Right hindlimb (tissue), 1 donor: ENCODE results near the gene CT47A7.
"Not testable (repeated sequence)": the region's sequence is repeated elsewhere in the genome, so short reads cannot be mapped to it uniquely, and the experiment has no call there.

Source experiments
- DNase-seq: peaks from one replicate; pipeline ENCODE4 v3.0.0-alpha.2; 2018

CT47A7 gene

DNA sequence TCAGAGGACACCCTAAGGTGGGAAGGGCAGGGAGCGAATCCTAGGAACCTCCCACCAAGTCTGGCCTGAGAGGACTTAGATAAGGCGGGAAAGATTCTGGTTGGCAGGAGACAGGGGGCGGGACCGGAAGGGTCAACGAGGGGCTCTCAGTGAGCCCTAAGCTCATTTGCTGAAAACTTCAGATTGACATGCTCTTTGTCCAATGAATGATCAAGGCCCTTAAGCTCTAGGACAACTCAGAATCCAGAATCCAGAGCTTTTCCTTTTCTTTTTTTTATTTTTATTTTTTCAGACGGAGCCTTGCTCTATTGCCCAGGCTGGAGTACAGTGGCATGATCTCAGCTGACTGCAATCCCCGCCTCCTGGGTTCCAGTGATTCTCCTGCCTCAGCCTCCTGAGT, at the start of gene CT47A7:
TSS of gene CT47A7 (minus strand) at position 101 of the 400 bp plus-strand sequence. CDS start 255 bp downstream, outside the sequence.
- DNase-seq = not testable (repeated sequence)

- DNase-seq = no peak
These were observed 44.2 kb upstream of the CT47A7 start for GRCh38 chrX:121000589-121000988.

GRCh38 chrX:120999413-120999812, 43.0 kb upstream of the CT47A7 start:
- DNase-seq = no peak

- DNase-seq = not testable (repeated sequence)
These were observed 29.3 kb upstream of the CT47A7 start, which contains the start of gene CT47A1 for GRCh38 chrX:120985660-120986059. CT47A1 (minus strand) TSS chrX:120985760; CDS start chrX:120985529, 231 bp downstream.
